NCI-H2107 treated with DMSO at 0.1 percent for 48 hours (cell line): ENCODE results near the gene GCN1.

Source experiments
- DNase-seq: peaks from one replicate; lab custom pipeline; 2025; ENCODE audit not compliant: unreplicated experiment; lab: John Stamatoyannopoulos, UW

Gene GCN1

GRCh38 chr12:120190985-120191480, 3.5 kb downstream of the GCN1 start:
- DNase-seq = no peak

- no peak for DNase-seq
Measured at GRCh38 chr12:120190386-120190785, 4.1 kb downstream of the GCN1 start.

- DNase-seq = no peak
Measured at GRCh38 chr12:120186654-120187053, 7.9 kb downstream of the GCN1 start.

DNA sequence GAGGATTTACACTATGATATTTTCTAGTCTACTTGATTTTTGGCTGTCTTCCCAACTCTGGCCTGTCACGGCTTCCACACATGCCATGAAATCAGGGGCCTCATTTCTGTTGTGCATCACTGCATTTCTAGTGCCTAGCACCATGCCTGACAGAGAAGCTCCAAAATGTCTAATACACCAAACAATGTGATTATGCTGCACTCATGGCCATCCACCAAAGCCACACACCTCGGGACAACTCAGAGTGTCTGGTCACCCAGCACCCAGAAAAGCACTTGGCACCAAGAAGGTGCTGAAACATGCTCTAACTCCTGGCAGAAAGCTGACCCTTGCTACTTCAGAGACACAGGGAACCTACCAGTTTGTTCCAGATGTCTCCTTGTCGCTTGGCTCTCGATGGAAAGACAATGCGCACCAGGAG, 11.3 kb downstream of the GCN1 start:
- no peak for DNase-seq

- DNase-seq = no peak
Measured at GRCh38 chr12:120181991-120182631, 12.4 kb downstream of the GCN1 start.

DNA sequence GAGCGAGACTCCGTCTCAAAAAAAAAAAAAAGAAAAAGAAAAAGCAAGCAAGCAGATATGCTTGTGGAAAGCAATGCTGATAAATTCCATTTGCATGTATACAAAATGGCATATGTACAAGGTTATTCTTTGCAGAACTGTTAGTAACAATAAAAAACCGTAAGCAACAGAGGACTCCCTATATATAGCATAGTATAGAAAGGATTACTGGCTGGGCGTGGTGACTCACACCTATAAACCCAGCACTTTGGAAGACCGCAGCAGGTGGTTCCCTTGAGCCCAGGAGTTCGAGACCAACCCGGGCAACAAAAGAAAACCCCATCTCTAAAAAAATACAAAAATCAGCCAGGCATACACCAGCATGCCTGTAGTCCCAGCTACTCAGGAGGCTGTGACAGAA, 13.5 kb downstream of the GCN1 start:
- no peak for DNase-seq

GRCh38 chr12:120175537-120175936, 19.0 kb downstream of the GCN1 start:
- no peak for DNase-seq

DNA sequence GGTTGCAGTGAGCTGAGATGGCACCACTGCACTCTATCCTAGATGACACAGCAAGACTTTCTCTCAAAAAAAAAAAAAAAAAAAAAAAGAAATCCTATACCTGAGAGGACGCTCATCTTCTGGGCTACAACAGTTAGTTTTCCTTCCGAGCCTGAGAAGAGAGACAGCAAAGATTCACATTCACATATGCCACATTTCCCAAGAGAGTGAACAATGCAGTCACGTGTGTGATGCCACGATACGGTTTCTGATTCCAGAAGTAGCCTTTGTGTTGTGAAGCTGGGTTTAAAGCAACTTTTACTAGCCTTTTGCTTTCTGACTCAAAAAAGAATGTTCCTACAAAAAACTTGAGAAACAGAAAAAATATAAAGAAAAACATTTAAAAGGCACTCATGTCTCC, 19.5 kb downstream of the GCN1 start:
- peak; percentile 22 for DNase-seq

- no peak for DNase-seq
Measured at GRCh38 chr12:120172053-120172452, 22.5 kb downstream of the GCN1 start.

DNA sequence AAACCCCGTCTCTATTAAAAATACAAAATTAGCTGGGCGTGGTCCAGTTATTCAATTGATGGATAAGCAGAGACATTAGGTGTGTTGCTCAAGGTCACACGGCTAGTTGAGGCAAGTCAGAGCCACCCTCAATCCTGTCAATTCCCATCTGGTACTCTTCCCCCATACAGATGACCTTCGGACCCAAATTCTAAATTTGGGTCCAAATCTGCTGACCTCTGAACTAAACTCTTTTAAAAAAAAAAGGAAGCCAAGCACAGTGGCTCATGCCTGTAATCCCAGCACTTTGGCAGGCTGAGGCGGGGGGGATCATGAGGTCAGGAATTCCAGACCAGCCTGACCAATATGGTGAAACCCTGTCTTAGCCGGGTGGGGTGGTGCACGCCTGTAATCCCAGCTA, 23.9 kb downstream of the GCN1 start:
- DNase-seq = no peak

DNA sequence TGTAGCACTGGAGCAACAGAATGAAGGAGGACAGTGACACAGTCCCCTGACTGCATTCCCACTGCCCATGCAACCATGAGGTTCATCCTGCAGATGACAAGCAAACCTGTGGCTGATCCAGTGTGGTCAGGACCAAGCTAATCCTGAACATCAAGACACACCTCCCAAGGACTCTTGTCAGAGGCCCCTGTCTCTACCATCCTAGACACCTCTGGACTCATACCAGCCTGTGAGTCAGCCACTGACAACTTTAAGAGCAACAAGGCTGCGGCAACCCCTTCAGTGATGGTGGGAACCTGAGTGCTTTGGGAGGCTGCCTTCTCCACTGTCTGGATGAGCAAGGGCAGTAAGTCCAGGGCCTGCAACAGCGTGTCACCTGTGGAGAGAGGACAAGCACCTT, 24.6 kb downstream of the GCN1 start:
- DNase-seq = no peak

- DNase-seq = no peak
Measured at GRCh38 chr12:120168337-120168736, 26.2 kb downstream of the GCN1 start.

DNA sequence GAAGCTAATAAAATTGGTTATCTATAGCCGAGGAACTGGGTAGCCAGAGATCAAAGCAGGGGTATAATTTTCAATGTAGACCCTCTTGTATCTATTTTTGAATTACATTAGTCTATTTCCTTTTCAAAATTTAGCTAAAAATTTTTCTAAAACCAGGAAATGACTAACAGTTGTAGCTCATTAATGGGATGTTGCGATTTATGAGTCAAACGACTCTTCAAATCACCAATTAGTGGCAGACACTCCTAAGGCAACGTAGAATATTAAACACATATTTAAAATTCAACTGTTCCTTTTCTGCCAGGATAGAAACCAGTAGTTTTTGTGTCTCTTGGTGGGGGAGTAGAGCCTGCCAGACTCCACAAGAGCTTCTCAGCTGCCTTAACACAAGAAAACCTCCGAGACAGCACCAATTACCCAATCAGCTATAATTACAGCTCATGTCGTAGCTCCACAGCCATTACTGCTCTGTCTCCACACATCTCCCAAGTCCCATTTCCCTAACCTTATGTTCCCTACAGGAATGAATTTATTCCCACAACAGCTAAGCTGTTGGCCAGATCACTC, 26.9 kb downstream of the GCN1 start:
- no peak for DNase-seq

DNA sequence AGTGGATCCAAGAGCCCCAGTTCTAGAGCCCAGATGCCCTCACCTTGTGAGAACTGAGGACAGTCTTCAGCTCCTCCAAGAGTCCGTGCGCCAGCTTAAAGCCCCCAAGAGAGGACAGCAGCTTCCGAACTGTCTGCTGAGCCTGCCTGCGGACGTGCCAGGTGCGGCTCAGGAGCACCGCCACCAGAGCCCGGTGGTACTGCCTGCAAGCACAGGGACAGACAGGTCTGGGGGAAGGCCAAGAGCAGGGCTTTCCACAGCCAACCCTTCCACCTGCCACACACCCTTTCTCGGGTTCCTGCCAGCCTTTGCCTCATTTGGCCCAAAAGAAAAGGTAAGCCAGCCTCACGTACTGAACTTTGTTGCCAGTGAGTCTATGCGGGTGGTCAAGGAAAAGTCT, 30.2 kb downstream of the GCN1 start:
- DNase-seq = no peak

GRCh38 chr12:120162763-120163162, 31.8 kb downstream of the GCN1 start:
- DNase-seq = no peak

- no peak for DNase-seq
Measured at GRCh38 chr12:120161852-120162251, 32.7 kb downstream of the GCN1 start.

DNA sequence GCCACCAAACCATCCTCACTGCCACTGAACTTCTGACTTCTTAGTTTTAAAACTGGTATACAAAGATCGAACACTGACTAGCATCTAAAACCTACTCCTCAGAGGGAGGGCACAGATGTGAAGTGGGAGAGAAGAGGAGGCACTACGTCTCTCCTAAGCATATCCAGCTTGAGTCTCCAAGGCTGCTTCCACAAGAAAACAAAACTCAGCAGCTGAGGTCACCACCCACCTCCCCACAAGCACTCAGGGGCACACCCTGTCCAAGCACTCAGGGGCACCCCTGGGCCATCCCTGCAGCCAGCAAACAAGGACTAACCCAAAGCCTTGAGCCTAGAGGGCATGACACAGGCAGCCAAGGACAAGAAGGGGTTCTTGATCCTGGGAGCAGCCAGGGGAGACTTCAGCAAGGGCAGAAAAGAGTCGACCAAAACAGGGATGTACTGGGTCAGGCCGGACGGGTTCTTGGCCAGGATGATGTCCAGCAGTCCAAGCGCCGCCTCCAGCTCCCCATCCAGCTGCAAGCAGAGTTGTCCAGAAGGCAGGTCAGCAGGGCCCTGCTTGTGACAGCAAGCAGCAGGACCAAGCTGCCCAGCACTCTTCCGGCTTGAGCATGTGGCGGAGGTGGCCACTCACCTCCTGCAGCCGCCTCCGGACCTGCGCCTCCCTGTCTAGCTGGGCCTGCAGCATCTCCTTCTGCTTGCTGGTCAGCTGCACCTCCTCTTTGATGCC, 34.8 kb downstream of the GCN1 start:
- no peak for DNase-seq

DNA sequence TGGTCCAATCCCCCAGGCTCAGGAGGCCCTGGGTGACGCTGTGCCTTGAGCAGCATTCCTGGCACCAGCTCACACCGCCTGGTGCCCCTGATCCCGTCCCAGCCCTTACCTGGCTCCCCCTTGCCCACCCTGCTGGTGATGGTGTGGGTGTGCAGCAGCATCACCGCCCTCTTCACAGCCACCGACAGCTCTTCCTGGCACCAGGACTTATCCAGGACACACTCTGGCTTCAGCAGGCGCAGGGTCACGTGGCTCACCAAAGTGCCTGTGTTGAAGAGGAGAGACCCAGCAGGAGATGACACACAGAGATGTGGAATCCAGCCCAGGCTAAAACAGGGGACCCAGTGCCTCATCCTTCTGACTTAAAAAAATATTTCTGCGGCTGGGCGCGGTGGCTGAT, 36.2 kb downstream of the GCN1 start:
- DNase-seq = no peak

DNA sequence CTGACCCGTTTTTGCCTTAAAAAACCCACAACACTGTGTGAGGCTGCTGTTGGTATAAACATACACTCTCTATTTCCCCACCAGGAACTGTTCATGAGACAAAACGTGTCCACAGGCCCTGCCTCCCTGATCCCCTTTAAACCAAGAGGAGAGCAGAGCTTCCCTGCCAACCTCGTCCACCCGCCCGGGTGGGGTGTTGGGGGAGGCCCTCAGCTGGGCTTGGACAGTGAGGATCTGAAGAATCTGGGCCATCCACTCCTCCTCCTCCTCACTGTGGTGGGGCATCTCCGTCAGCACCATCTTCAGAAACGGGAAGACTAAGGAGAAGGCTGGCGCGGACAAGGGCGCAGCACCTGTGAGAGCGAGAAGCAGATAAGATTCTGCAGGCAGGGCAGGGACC, 36.8 kb downstream of the GCN1 start:
- no peak for DNase-seq

DNA sequence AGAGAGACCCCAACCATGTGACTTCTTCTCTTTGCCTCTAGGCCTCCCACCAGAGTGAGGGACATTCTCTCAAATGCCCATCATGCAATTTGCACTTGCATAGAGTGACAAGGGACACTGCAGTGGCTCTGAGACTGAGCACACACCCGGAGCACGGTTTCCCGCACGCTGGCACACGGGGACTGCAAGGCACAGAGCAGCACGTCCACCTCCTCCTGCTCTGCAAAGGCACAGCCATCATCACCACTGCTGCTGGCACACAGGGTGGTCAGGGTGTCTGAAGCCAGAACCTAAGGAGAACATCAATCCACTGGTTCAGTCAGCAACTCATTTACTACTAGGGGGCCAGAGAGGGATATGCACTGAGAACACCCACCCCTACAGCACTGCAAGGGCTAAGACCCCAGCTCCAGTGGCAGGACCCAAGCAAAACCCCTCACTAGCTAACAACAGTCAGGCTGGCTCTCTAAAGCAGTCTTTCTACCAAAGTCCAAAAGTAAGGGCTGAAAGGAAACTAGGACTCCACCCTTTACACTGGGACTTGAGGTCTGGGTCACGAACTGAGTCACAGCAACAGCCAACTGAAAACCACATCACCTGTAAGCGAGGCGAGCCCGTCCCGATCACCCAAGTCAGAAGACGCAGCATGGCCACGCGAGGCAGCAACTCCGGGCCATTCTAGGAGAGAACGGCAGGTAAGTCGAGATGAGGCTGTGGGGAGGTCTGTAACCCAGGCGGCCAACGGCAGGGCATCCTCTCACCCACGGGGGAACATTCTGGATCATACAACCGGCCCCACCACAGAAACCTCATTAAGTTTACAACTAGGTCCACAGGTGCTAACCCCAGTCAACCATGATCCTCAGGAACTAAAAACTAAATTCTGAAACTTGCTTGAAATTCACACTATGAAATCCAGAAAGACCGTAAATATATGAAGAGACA, 37.9 kb downstream of the GCN1 start:
- DNase-seq = no peak

DNA sequence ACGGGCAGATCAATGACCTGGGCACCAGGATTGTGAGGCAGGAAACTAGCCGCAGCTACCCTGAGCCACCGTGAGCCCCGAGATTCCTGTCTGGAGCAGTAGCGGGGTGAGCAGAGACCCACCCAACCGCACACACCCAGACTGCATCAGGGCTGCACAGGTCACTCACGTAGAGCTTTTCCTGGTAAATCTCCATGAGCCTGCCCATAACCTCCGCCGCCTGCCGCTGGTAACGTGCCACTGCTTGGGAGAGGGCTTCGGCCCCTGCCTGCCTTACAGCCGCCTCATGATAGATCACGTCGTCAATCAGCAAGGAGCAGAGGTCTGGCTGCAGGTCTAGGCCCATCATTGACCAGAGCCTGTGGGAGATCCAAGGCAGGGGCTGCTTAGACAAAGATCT, 39.4 kb downstream of the GCN1 start:
- no peak for DNase-seq
